Subcutaneous abdominal adipose tissue (tissue), 5 donors: Measurements from ENCODE around the gene NDUFV2.
"Not testable (repeated sequence)": the region's sequence is repeated elsewhere in the genome, so short reads cannot be mapped to it uniquely, and the experiment has no call there.

Source experiments
- H3K27ac ChIP-seq: one replicate; pipeline ENCODE4 v1.7.0; 2013; ENCODE audit warnings: low read depth, mild to moderate bottlenecking, inconsistent platforms, low read length, moderate library complexity
- H3K27me3 ChIP-seq, 5 donors: one replicate each; pipeline ENCODE4 v1.7.0; 2013; ENCODE audit warnings: low read length in 5 of 5, inconsistent platforms in 1 of 5; ENCODE audit not compliant: control insufficient read depth in 5 of 5, insufficient read depth in 4 of 5
- H3K36me3 ChIP-seq, 5 donors: one replicate each; pipeline ENCODE4 v1.7.0; 2013; ENCODE audit warnings: low read length in 5 of 5; ENCODE audit not compliant: control insufficient read depth in 5 of 5, insufficient read depth in 5 of 5
- H3K4me1 ChIP-seq, 5 donors: one replicate each; pipeline ENCODE4 v1.7.0; 2013; ENCODE audit warnings: low read length in 5 of 5, mild to moderate bottlenecking in 3 of 5, moderate library complexity in 1 of 5; ENCODE audit not compliant: control insufficient read depth in 5 of 5, insufficient read depth in 5 of 5
- H3K4me3 ChIP-seq, 5 donors: one replicate each; pipeline ENCODE4 v1.7.0; 2013; ENCODE audit warnings: low read length in 5 of 5, low read depth in 1 of 5
- H3K9ac ChIP-seq, 5 donors: one replicate each; pipeline ENCODE4 v1.7.0; 2013; ENCODE audit warnings: low read length in 5 of 5, mild to moderate bottlenecking in 4 of 5, moderate library complexity in 3 of 5
- H3K9me3 ChIP-seq, 5 donors: one replicate each; pipeline ENCODE4 v1.7.0; 2013; ENCODE audit warnings: low read length in 5 of 5; ENCODE audit not compliant: control insufficient read depth in 5 of 5
- donor health status: healthy.
- donor health status: healthy.
- donor health status: healthy.
- donor health status: healthy.
- donor health status: healthy.

The NDUFV2 gene

DNA sequence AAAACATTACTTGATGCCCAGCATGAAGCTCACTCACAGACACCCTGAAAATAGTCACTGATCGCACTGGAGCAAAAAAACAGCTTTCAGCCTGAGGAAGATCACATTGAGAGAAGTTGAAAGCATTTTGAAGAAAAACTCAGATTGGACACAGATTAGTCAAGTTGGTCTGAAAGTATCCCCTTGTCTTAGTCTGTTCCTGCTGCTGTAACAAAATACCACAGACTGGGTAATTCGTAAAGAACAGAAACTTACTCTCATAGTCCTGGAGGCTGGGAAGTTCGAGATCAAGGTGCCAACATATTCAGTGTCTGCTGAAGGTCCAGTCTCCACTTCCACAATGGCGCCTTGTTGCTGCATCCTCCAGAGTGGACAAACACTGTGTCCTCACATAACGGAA, 14.2 kb upstream of the NDUFV2 start:
- Histone ChIP-seq H3K4me3 (no peak overlapping the region), H3K27me3 (no peaks in the 10 kb centered on the region)

DNA sequence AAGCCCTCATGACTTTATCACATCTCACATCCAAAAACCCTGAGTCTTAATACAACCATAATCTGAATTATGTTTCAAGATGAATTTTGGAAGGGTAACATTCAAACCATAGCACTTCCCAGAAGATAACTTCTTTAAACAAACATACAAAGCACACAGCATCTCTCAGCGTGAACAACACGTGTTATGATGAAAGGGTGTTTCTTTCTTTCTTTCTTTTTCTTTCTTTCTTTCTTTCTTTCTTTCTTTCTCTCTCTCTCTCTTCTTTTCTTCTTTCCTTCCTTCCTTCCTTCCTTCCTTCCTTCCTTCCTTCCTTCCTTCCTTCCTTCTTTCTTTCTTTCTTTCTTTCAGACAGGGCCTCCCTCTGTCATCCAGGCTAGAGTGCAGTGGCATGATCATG, 13.8 kb upstream of the NDUFV2 start:
- not testable (repeated sequence) for H3K9me3 ChIP-seq, H3K4me1 ChIP-seq, H3K27me3 ChIP-seq, H3K27ac ChIP-seq, H3K9ac ChIP-seq, H3K36me3 ChIP-seq, H3K4me3 ChIP-seq

More for the DNA sequence above, 14.2 kb upstream of the NDUFV2 start:
- Histone ChIP-seq H3K36me3 (no peaks in the 10 kb centered on the region), H3K4me1 (peaks cover 0 to 6% (median 0%) of the 10 kb centered on the region in 5 donors), H3K9me3 (no peaks in the 10 kb centered on the region), H3K9ac (no peak overlapping the region), H3K27ac (no peak overlapping the region)

DNA sequence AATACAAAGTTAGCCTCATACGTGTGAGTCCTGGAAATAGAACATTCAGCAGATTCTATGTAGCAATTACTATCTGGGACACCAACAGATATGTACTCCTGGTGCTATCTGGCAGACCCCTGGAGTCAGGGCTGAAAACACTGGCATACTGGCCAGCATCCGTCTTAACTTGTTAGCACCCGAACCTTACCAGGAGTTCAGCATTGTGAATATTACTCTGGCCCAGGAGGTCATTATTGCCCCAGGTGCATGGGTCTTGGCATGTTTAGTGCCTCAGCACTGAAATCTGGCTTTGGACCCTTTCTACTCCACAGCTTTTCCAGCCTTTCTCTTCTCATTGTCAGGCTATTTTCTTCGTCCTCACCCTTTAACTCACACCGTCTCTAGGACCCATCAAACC, 11.9 kb upstream of the NDUFV2 start:
- Histone ChIP-seq H3K9ac (no peak overlapping the region), H3K4me1 (peaks cover 0 to 8% (median 5%) of the 10 kb centered on the region in 5 donors), H3K27me3 (no peaks in the 10 kb centered on the region), H3K27ac (no peak overlapping the region), H3K4me3 (no peak overlapping the region), H3K9me3 (no peaks in the 10 kb centered on the region), H3K36me3 (no peaks in the 10 kb centered on the region)

DNA sequence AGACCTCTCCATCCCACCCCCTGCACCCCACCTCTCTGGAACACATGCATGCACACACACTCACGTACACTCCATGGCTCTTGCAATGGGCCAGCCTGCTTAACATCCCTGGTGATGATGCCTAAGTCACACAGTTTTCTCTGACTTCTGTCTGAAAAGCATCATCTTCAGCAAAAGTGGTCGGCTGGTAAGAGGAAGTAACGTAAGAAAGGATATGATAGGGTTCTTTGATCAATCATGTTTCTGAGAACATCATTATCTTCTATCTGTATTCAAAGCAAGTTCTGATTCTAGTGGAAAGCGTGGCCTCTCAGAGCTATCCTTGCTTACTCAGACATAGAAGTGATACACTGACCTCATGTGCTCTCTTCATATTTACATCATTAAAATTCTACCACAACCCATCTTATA, 11.4 kb upstream of the NDUFV2 start:
- H3K27ac ChIP-seq: no peak overlapping the region
- H3K27me3 ChIP-seq: no peaks in the 10 kb centered on the region
- no peaks in the 10 kb centered on the region for H3K9me3 ChIP-seq
- H3K36me3 ChIP-seq: no peaks in the 10 kb centered on the region
- H3K4me3 ChIP-seq: no peak overlapping the region
- H3K4me1 ChIP-seq: peaks cover 0 to 8% (median 5%) of the 10 kb centered on the region in 5 donors
- H3K9ac ChIP-seq: no peak overlapping the region

DNA sequence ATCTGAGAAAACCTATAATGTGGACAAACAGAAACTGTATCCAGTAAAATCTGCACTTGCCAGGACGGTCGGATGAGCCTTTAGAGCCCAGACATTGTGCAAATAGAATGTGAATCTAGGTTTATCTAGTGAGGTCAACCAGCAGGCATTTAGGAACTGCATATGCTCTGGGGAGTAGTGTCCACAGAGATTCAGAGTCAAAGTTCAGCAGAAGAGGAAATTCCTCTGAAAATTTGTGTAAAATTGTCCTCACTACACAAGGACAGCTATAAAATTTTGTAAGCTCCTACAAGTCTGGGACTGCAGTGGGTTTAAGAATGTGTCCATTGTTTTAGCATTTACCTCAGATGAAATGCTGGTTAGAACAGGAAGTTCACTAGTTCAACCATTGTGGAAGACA, 9.8 kb upstream of the NDUFV2 start:
- H3K9me3 ChIP-seq: no peaks in the 10 kb centered on the region
- no peaks in the 10 kb centered on the region for H3K27me3 ChIP-seq
- no peaks in the 10 kb centered on the region for H3K36me3 ChIP-seq
- H3K4me1 ChIP-seq: peaks cover 0 to 8% (median 5%) of the 10 kb centered on the region in 5 donors
- H3K27ac ChIP-seq: no peak overlapping the region
- H3K4me3 ChIP-seq: no peak overlapping the region
- H3K9ac ChIP-seq: no peak overlapping the region

DNA sequence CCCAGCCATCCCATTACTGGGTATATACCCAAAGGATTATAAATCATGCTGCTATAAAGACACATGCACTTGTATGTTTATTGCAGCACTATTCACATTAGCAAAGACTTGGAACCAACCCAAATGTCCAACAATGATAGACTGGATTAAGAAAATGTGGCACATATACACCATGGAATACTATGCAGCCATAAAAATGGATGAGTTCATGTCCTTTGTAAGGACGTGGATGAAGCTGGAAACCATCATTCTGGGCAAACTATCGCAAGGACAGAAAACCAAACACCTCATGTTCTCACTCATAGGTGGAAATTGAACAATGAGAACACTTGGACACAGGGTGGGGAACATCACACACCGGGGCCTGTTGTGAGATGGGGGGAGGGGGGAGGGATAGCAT, 9.4 kb upstream of the NDUFV2 start:
- not testable (repeated sequence) for H3K9ac ChIP-seq, H3K27me3 ChIP-seq, H3K4me1 ChIP-seq, H3K36me3 ChIP-seq, H3K9me3 ChIP-seq, H3K27ac ChIP-seq, H3K4me3 ChIP-seq

DNA sequence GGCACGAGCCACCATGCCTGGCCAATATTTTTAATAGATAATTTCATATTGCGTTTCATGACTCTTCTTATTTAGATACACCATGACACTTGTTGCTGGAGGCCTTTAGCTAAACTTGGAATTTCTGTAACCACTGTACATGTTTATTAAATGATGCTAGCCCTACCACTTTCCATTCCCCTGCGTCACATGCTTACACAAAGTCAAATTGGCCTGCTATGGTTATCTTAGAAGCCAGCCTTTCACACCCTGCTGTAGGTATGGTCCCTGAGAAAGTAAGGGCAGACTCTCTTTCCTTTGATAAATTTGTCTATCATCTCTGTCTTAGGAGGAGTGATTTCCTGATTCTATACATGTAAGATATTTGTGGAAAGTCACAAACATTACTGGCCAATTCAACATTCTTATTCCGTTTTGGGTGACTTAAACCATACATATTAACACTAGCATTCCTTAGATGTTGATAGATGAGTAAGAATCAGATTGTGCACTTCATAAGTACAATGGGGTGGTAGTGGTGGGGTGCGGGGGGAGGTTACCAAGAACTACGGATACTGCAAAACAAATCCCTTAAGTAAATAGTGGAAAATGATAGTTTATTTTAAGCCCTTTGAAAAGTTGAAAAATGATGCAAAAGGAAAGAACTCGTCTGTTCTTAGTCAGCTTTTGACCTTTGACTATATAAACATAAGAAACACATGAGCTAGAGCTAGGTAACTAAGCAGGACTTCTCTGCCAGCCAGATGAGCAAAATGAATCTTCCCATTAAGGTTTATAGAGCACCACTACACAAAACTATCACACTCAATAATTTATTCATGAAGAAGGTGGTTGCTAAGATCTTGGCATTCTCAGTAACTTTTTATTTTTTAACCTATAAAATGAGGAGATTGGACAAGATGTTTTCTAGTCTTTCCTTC, 7.9 kb upstream of the NDUFV2 start:
- no peak overlapping the region for H3K27ac ChIP-seq
- H3K4me3 ChIP-seq: no peak overlapping the region
- H3K9ac ChIP-seq: no peak overlapping the region

DNA sequence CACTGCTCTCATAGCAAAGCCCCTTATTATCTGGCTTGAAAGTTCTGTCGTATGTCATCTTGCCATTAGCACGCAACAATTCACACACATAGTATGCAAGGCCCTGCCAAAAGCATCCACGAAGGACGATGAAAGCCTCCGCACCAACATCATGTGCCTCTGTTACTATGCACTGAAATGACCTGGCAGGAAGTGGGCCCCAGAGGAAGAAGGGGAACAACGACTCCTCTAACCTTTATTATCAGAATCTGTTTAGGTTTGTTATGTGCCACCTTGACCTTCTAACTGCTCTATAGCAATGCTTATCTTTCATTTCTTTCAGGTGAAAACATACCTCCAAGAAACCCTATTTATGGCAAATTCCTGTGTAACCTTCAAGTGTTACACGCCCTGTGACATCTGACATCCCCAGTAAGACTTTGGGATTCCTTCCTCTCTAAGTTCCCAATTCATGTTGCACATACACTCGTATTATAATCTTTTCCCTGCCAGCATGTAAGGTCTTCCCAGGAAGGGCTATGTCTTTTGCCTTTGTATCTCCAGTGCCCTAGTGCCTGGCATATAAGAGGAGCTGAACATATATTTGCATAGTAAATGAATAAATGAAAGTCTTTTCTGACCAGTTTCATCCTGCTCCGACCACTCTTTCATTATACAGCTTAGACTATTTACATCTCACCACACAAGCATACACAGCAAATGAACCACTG, 7.0 kb upstream of the NDUFV2 start:
- Histone ChIP-seq H3K9ac (no peak overlapping the region), H3K36me3 (no peaks in the 10 kb centered on the region), H3K4me1 (peaks cover 0 to 8% (median 5%) of the 10 kb centered on the region in 5 donors), H3K27me3 (no peaks in the 10 kb centered on the region), H3K27ac (no peak overlapping the region), H3K4me3 (no peak overlapping the region), H3K9me3 (no peaks in the 10 kb centered on the region)

More for the DNA sequence above, 7.9 kb upstream of the NDUFV2 start:
- no peaks in the 10 kb centered on the region for H3K27me3 ChIP-seq
- H3K4me1 ChIP-seq: peaks cover 0 to 8% (median 5%) of the 10 kb centered on the region in 5 donors
- no peaks in the 10 kb centered on the region for H3K36me3 ChIP-seq
- no peaks in the 10 kb centered on the region for H3K9me3 ChIP-seq

DNA sequence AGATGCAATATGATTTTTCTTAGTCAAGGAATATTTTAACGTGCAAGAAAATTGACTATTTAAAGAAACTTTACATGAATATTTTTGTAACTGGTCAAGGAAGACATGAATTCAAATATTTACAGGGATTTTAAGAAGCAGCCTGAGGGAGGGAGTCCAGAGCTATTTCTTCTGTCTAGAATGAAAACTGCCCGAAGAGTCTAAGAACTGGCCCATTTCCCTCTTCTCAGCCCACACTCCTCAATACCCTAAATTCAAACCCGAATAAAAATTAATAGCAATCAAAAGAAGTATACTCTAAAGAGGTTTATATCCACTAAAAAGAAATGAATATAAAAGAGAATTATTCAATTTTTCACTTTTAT, 6.5 kb upstream of the NDUFV2 start:
- H3K9ac ChIP-seq: no peak overlapping the region
- H3K4me3 ChIP-seq: no peak overlapping the region
- H3K27ac ChIP-seq: no peak overlapping the region
- no peaks in the 10 kb centered on the region for H3K9me3 ChIP-seq
- peaks cover 0 to 8% (median 5%) of the 10 kb centered on the region in 5 donors for H3K4me1 ChIP-seq
- no peaks in the 10 kb centered on the region for H3K36me3 ChIP-seq
- H3K27me3 ChIP-seq: no peaks in the 10 kb centered on the region

DNA sequence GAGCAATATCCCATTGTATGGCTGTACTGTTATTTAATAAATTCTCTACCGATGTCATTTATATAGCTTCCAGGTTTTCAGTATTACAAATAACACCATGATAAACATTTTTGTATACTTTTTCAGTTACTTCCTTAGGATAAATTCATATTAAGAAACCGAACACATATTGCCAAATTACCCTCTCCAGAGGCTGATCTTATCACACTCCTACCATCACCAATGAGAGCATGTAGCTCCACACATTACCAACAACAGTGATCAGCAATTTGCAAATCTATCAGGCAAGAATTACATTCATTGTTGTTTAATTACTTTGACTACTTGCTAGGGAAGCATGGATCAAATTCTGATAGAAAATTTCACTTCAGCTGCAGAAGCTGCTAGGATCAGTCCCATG, 5.8 kb upstream of the NDUFV2 start:
- H3K4me1 ChIP-seq: peaks cover 0 to 11% (median 8%) of the 10 kb centered on the region in 5 donors
- no peak overlapping the region for H3K9ac ChIP-seq
- no peaks in the 10 kb centered on the region for H3K9me3 ChIP-seq
- no peak overlapping the region for H3K27ac ChIP-seq
- no peaks in the 10 kb centered on the region for H3K27me3 ChIP-seq
- no peak overlapping the region for H3K4me3 ChIP-seq
- H3K36me3 ChIP-seq: no peaks in the 10 kb centered on the region
